HepG2 (cell line): Measurements from ENCODE around the gene EEPD1. TPM values are rescaled to one million over a fixed set of nuclear protein-coding genes. Genes with fewer than 3 reads are reported as not detected.

ENCODE experiments used
- ATAC-seq: fragments of 200-7000 bp; cut with Tn5 transposase; 3 replicates; pipeline ENCODE4 v1.9.1; 2020; ENCODE audit warnings: mild to moderate bottlenecking, moderate library complexity
- BruUV-seq: library from RNA; stranded (reverse); fragments of 400-500 nt; replicated peaks from 2 replicates; lab custom pipeline; 2021; lab: Mats Ljungman, UMichigan
- CTCF ChIA-PET: fragments of 300-600 bp; formaldehyde crosslinking; extraction: SDS; loops from one replicate; lab custom pipeline; 2021; ENCODE audit warnings: low total read pairs, inconsistent platforms, low intra/inter-chr PET ratio; lab: Yijun Ruan, JAX
- POLR2A ChIA-PET: fragments of 350-600 bp; sonication (Branson Sonifier 250); formaldehyde crosslinking; loops from one replicate; lab custom pipeline; 2020; ENCODE audit warnings: antibody characterized with exemption, inconsistent platforms; lab: Yijun Ruan, JAX
- DNase-seq: peaks from one replicate; pipeline ENCODE4 v3.0.0-alpha.2; 2015; ENCODE audit warnings: low spot score
- FAIRE-seq: peaks from 3 replicates; lab custom pipeline; 2011; peaks lifted over from hg19 to GRCh38; lab: Jason Lieb, UNC
- H2AFZ ChIP-seq: one replicate; pipeline ENCODE4 v1.6.1; 2011; ENCODE audit warnings: low read length, inconsistent platforms
- H3K27ac ChIP-seq: fragments of 300-600 bp; 3 replicates; pipeline ENCODE4 v1.8.0; 2011; ENCODE audit warnings: mixed run types, mild to moderate bottlenecking, mixed read lengths, low read length, inconsistent platforms; ENCODE audit not compliant: insufficient read depth; ENCODE audit errors: extremely low read length
- H3K27me3 ChIP-seq, 2 experiments: fragments of 200-600 bp in 1 of 2; 2 replicates in 1 of 2; 3 replicates in 1 of 2; pipeline versions ENCODE4 v1.6.0 to v1.8.0; 2011; ENCODE audit warnings: low read length in 2 of 2, mild to moderate bottlenecking in 2 of 2, moderate library complexity in 2 of 2, inconsistent platforms in 1 of 2; ENCODE audit not compliant: insufficient read depth in 2 of 2, control insufficient read depth in 1 of 2
- H3K36me3 ChIP-seq, 2 experiments: fragments of 200-600 bp in 1 of 2; replicated peaks in 1 of 2; 2 replicates in 1 of 2; 3 replicates in 1 of 2; pipeline versions ENCODE4 v1.5.1 to v1.8.0; 2011; ENCODE audit warnings: low read length in 2 of 2, inconsistent platforms in 1 of 2; ENCODE audit not compliant: insufficient read depth in 2 of 2, control insufficient read depth in 1 of 2
- H3K4me1 ChIP-seq: 2 replicates; pipeline ENCODE4 v1.5.1; 2012; ENCODE audit warnings: low read length, inconsistent platforms; ENCODE audit not compliant: insufficient read depth
- H3K4me2 ChIP-seq: 2 replicates; pipeline ENCODE4 v1.6.0; 2011; ENCODE audit warnings: low read depth, low read length, inconsistent platforms
- H3K4me3 ChIP-seq, 3 experiments: fragments of 200-600 bp in 1 of 3; sonication (generic), shearing (Covaris generic) in 1 of 3; replicated peaks in 1 of 3; 2 replicates each; pipeline ENCODE4 v1.5.1; 2011 to 2016; ENCODE audit warnings: low read length in 3 of 3, inconsistent platforms in 2 of 3, low read depth in 2 of 3, mild to moderate bottlenecking in 2 of 3, control low read depth in 1 of 3, mixed read lengths in 1 of 3; ENCODE audit not compliant: insufficient read depth in 1 of 3
- H3K79me2 ChIP-seq: one replicate; pipeline ENCODE4 v1.6.1; 2011; ENCODE audit warnings: low read length, inconsistent platforms; ENCODE audit not compliant: insufficient read depth
- H3K9ac ChIP-seq: 2 replicates; pipeline ENCODE4 v1.6.0; 2011; ENCODE audit warnings: mild to moderate bottlenecking, low read depth, low read length, inconsistent platforms; ENCODE audit not compliant: insufficient read depth
- H3K9me3 ChIP-seq: 2 replicates; pipeline ENCODE4 v1.5.1; 2012; ENCODE audit warnings: mild to moderate bottlenecking, low read length
- H4K20me1 ChIP-seq: 2 replicates; pipeline ENCODE4 v1.6.0; 2011; ENCODE audit warnings: inconsistent platforms, mild to moderate bottlenecking, low read length, moderate library complexity; ENCODE audit not compliant: insufficient read depth
- ATRX ChIP-seq: sonication (generic); formaldehyde crosslinking; IDR thresholded peaks from 2 replicates; pipeline ENCODE4 v1.4.0; 2020; ENCODE audit warnings: missing genetic modification reagents, borderline replicate concordance
- CENPX ChIP-seq: sonication (generic); formaldehyde crosslinking; IDR thresholded peaks from 2 replicates; pipeline ENCODE4 v1.9.0; 2021; ENCODE audit warnings: mild to moderate bottlenecking, missing genetic modification reagents, moderate library complexity
- EHMT2 ChIP-seq: fragments of 200-600 bp; sonication (generic); IDR thresholded peaks from 2 replicates; pipeline ENCODE4 v1.7.0; 2017; ENCODE audit warnings: antibody characterized with exemption, low read depth, low read length, borderline replicate concordance
- FOSL2 ChIP-seq: sonication (generic); formaldehyde crosslinking; IDR thresholded peaks from 2 replicates; pipeline ENCODE4 v1.4.0; 2020; ENCODE audit warnings: missing genetic modification reagents
- GABPA ChIP-seq, 2 experiments: IDR thresholded peaks; 2 replicates each; pipeline ENCODE4 v1.6.1; 2011 to 2016; ENCODE audit warnings: low read depth in 2 of 2, low read length in 1 of 2, missing biosample characterization in 1 of 2, missing genetic modification characterization in 1 of 2
- HDAC2 ChIP-seq: sonication (generic); formaldehyde crosslinking; IDR thresholded peaks from 2 replicates; pipeline ENCODE4 v1.4.0; 2020; ENCODE audit warnings: missing genetic modification reagents
- PITX1 ChIP-seq: sonication (generic); formaldehyde crosslinking; IDR thresholded peaks from 2 replicates; pipeline ENCODE4 v1.5.1; 2020; ENCODE audit warnings: mild to moderate bottlenecking, missing genetic modification reagents
- SAP130 ChIP-seq: IDR thresholded peaks from 2 replicates; pipeline ENCODE4 v1.6.1; 2016; ENCODE audit warnings: low read depth
- SMC3 ChIP-seq: IDR thresholded peaks from 2 replicates; pipeline ENCODE4 v1.6.1; 2011; ENCODE audit warnings: low read length, improper control_type of control experiment
- ZC3H13 ChIP-seq: sonication (generic); formaldehyde crosslinking; IDR thresholded peaks from 2 replicates; pipeline ENCODE4 v1.8.1; 2023; ENCODE audit warnings: mild to moderate bottlenecking, missing genetic modification reagents, moderate library complexity
- ZFP1 ChIP-seq: IDR thresholded peaks from 2 replicates; pipeline ENCODE4 v1.6.1; 2016
- ZNF556 ChIP-seq: sonication (generic); formaldehyde crosslinking; IDR thresholded peaks from 2 replicates; pipeline ENCODE4 v1.4.0; 2020; ENCODE audit warnings: mild to moderate bottlenecking, missing genetic modification reagents, borderline replicate concordance
- ZNF562 ChIP-seq: sonication (generic); formaldehyde crosslinking; IDR thresholded peaks from 2 replicates; pipeline ENCODE4 v1.8.0; 2022; ENCODE audit warnings: missing genetic modification reagents, borderline replicate concordance
- WGBS: methylation state at CpG from one replicate; pipeline ENCODE4 v1.1.6; 2017; ENCODE audit warnings: low lambda C conversion rate; 5-methylcytosine and 5-hydroxymethylcytosine counted together
- in situ Hi-C: cut with HindIII; loops from 2 replicates; pipeline ENCODE4 v1.10.0; 2017; ENCODE audit warnings: low pct_unique_long_range_greater_than_20kb; ENCODE audit not compliant: extremely low pct_ligation_motif_present
- intact Hi-C: fragments of 100-400 bp; cut with micrococcal nuclease; formaldehyde crosslinking; loops from one replicate; pipeline ENCODE4 v1.10.0; 2022; ENCODE audit not compliant: unreplicated experiment
- polyA plus RNA-seq, 8 experiments: library from polyadenylated mRNA; depleted of rRNA in 3 of 8; stranded (reverse) in 7 of 8; unstranded in 1 of 8; fragments of >200 nt; fragmentation: Illumina TruSeq in 4 of 8; extraction: Trizol in 4 of 8; gene quantifications; 2 replicates each; pipeline versions ENCODE4 v1.2.1 to v1.2.3, GENCODE V29; 2011 to 2016; ENCODE audit warnings: low read depth in 4 of 8, missing spikeins in 1 of 8, mixed read lengths in 1 of 8; ENCODE audit not compliant: insufficient read depth in 1 of 8
- total RNA-seq, 5 experiments: library from RNA; depleted of rRNA; stranded (reverse); fragments of >200 nt; fragmentation: Illumina TruSeq; extraction: Trizol; gene quantifications; 2 replicates each; pipeline ENCODE4 v1.2.3, GENCODE V29; 2016; ENCODE audit warnings: low read depth in 1 of 5
- TF ChIP-seq, protein P1 (sequence below): sonication (generic); formaldehyde crosslinking; IDR thresholded peaks from 2 replicates; pipeline ENCODE4 v1.8.0; 2022; ENCODE audit warnings: missing genetic modification reagents, low read depth, mild to moderate bottlenecking, borderline replicate concordance
- TF ChIP-seq, protein P2 (sequence below): sonication (generic); formaldehyde crosslinking; IDR thresholded peaks from 2 replicates; pipeline ENCODE4 v1.9.0; 2022; ENCODE audit warnings: missing genetic modification reagents, mild to moderate bottlenecking, borderline replicate concordance

EEPD1 gene
- total and polyA plus RNA-seq, 2 of the 13 experiments (the other 11 are each of a cell fraction or from before 2014, with no cell fraction given): 10.1 to 16.4 TPM

DNA sequence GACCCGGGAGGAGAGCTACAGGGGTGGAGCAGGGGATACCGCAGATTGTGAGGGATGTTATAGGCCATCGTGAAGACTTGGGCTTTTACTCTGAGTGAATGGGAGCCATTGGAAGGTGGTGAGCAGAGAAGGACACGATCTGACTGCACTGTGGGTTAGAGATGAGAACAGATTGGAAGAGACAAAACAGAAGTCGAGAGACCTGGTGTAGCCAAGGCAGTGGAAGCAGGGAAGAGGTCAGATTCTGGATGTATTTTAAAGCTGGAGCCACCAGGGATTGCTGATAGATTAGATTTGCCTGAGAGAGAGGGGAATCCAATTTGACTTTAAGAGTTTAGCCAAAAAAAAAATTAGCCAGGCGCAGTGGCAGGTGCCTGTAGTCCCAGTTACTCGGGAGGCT, 21.6 kb upstream of the EEPD1 start:
- no peak; the same call in 2 of the 3 replicates for ATAC-seq
- CTCF ChIA-PET: no interaction called here
- BruUV-seq: no TSS peak
- Histone ChIP-seq H3K27me3 (peaks cover 1 to 11% of the 10 kb centered on the region in 2 experiments; a peak in 3 of 5 replicates), H3K4me3 (peak overlapping the region in 1 of 3 experiments; percentile 13; a peak in 1 of 6 replicates), H3K9me3 (no peaks in the 10 kb centered on the region), H3K36me3 (no peaks in the 10 kb centered on the region), H3K79me2 (no peaks in the 10 kb centered on the region), H3K27ac (no peak overlapping the region), H4K20me1 (no peaks in the 10 kb centered on the region), H3K9ac (peak overlapping the region; percentile 0; the same call in 1 of the 2 replicates), H3K4me2 (peak overlapping the region; percentile 44), H3K4me1 (peaks cover 36% of the 10 kb centered on the region), H2AFZ (peak overlapping the region; percentile 58)
- intact Hi-C loops (no loop called here), in situ Hi-C loops (no loop called here)
- TF ChIP-seq SAP130 (CRISPR knock-in tag): 0 out of 2 replicates have a peak, but pooled peaks have one; percentile 6
- no peak for TF ChIP-seq CENPX
- TF ChIP-seq, protein P1, sequence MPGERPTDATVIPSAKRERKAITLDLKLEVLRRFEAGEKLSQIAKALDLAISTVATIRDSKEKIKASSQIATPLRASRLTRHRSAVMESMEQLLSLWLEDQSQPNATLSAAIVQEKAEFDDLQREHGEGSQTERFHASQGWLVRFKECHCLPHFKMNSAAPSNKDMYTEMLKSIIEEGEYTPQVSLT (CRISPR knock-in tag): no peak
- no peak for TF ChIP-seq HDAC2 (CRISPR knock-in tag)
- 33% methylated on average over 7 of the region's 7 CpGs for WGBS
- POLR2A ChIA-PET: interaction anchor here (0.8 to 1.2 kb wide), 2 partner anchors 26 to 156 kb away, joined by 3 read pairs; no protein-coding TSS in a partner anchor
- FAIRE-seq: no peak
- no peak for DNase-seq

DNA sequence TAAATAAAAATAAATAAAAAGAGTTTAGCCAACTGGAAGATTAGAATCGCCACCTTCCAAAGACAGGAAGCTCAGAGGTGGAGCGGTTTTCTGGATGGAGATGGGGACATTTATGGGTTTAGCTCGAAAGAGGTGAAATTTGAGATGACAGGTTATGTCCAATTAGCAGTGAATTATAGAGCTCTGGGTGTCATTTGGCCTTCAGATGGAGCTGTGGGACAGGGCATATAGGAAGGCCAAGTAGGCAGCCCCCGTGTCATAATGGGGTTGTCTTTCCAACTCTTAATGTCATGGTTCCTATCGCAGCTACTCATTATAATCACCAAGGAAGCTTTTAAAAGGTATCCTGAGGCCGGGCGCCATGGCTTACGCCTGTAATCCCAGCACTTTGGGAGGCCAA, 21.0 kb upstream of the EEPD1 start:
- Histone ChIP-seq H3K4me3 (no peak overlapping the region), H3K36me3 (no peaks in the 10 kb centered on the region), H3K4me2 (no peak overlapping the region), H3K27me3 (peaks cover 1 to 11% of the 10 kb centered on the region in 2 experiments; a peak in 3 of 5 replicates), H2AFZ (no peak overlapping the region), H3K9ac (no peak overlapping the region), H3K9me3 (no peaks in the 10 kb centered on the region), H3K79me2 (no peaks in the 10 kb centered on the region), H4K20me1 (no peaks in the 10 kb centered on the region), H3K27ac (no peak overlapping the region), H3K4me1 (peaks cover 40% of the 10 kb centered on the region)
- intact Hi-C loops (no loop called here), in situ Hi-C loops (no loop called here)
- ChIA-PET POLR2A (interaction anchor here (0.8 to 1.2 kb wide), 2 partner anchors 26 to 155 kb away, joined by 3 read pairs; no protein-coding TSS in a partner anchor), CTCF (no interaction called here)
- DNase-seq (peak; percentile 21), FAIRE-seq (no peak), ATAC-seq (0 out of 3 replicates have a peak, but pooled peaks have one; percentile 21)
- WGBS: 40% methylated on average over 4 of the region's 8 CpGs
- no TSS peak for BruUV-seq
- TF ChIP-seq ZFP1 (CRISPR knock-in tag) (no peak), SMC3 (peak; percentile 29; the same call in 1 of the 2 replicates), FOSL2 (CRISPR knock-in tag) (no peak), PITX1 (CRISPR knock-in tag) (no peak), EHMT2 (no peak), ATRX (CRISPR knock-in tag) (no peak), ZNF562 (CRISPR knock-in tag) (no peak), ZC3H13 (no peak), ZNF556 (CRISPR knock-in tag) (no peak), GABPA (IDR thresholded peaks at IDR 0.05; ENCODE audit: low read depth, low read length) (no peak), GABPA (CRISPR knock-in tag; IDR thresholded peaks at IDR 0.05; ENCODE audit: low read depth) (no peak)
- TF ChIP-seq, protein P2, sequence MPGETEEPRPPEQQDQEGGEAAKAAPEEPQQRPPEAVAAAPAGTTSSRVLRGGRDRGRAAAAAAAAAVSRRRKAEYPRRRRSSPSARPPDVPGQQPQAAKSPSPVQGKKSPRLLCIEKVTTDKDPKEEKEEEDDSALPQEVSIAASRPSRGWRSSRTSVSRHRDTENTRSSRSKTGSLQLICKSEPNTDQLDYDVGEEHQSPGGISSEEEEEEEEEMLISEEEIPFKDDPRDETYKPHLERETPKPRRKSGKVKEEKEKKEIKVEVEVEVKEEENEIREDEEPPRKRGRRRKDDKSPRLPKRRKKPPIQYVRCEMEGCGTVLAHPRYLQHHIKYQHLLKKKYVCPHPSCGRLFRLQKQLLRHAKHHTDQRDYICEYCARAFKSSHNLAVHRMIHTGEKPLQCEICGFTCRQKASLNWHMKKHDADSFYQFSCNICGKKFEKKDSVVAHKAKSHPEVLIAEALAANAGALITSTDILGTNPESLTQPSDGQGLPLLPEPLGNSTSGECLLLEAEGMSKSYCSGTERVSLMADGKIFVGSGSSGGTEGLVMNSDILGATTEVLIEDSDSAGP (CRISPR knock-in tag): no peak
